Natural killer cell treated with Interleukin-12 subunit alpha and Interleukin-12 subunit beta and Interleukin-15 and Interleukin-18, amount 100 ng/mL, for 72 hours (primary cell): ENCODE data around the gene NXF1. TPM values are rescaled to one million over a fixed set of nuclear protein-coding genes. Genes with fewer than 3 reads are reported as not detected.
"Not testable (repeated sequence)": the region's sequence is repeated elsewhere in the genome, so short reads cannot be mapped to it uniquely, and the experiment has no call there.

Experiments used
- ATAC-seq, 2 donors: fragments of 150-1000 bp; cut with Tn5 transposase in 1 of 2; sonication (Bioruptor Pico), chemical (Tn5 transposase) in 1 of 2; 2 replicates each; pipeline ENCODE4 v1.10.0; 2021
- DNase-seq: peaks from one replicate; pipeline ENCODE4 v3.0.0; 2022; ENCODE audit warnings: low spot score
- H3K27ac Mint-ChIP-seq, 2 donors: 1 replicate in 1 of 2; 2 replicates in 1 of 2; pipeline ENCODE4 v1.8.0; 2022; ENCODE audit warnings: mixed read lengths in 2 of 2, mild to moderate bottlenecking in 1 of 2, moderate library complexity in 1 of 2
- H3K27me3 Mint-ChIP-seq, 2 donors: 1 replicate in 1 of 2; 2 replicates in 1 of 2; pipeline ENCODE4 v1.8.0; 2022; ENCODE audit warnings: mixed read lengths in 2 of 2
- H3K36me3 Mint-ChIP-seq: one replicate; pipeline ENCODE4 v1.8.0; 2022; ENCODE audit warnings: mixed read lengths
- H3K4me1 Mint-ChIP-seq, 2 donors: 1 replicate in 1 of 2; 2 replicates in 1 of 2; pipeline ENCODE4 v1.8.0; 2022; ENCODE audit warnings: low read depth in 2 of 2, mixed read lengths in 2 of 2, mild to moderate bottlenecking in 1 of 2
- H3K4me3 Mint-ChIP-seq: one replicate; pipeline ENCODE4 v1.8.0; 2022; ENCODE audit warnings: mixed read lengths
- H3K9me3 Mint-ChIP-seq: 2 replicates; pipeline ENCODE4 v1.8.0; 2022; ENCODE audit warnings: mixed read lengths
- total RNA-seq, 2 donors: library from RNA; stranded (reverse); gene quantifications; one replicate each; pipeline ENCODE4 v1.2.3, GENCODE V29; 2022

NXF1 gene
- total RNA-seq, 2 donors from 2014 or later = 108 to 145 TPM

DNA sequence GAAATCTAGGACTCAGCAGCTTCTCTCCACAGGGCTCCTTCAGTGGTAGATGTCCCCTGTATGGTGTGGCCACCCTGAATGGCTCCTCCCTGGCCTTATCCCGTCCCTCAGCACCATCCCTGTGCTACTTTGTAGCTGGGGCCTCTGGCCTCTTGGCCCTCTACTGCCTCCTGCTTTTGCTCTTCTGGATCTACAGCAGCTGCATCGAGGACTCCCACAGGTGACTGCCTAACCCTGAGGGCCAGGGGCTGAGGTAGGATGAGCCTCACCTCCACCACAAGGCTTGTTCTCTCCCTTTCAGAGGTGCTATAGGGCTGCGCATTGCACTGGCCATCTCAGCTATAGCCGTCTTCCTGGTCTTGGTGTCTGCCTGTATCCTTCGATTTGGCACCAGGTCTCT is 16.2 kb downstream of the NXF1 start:
- peak; percentile 31 for DNase-seq
- no peaks in the 10 kb centered on the region for H3K27me3 Mint-ChIP-seq
- H3K4me3 Mint-ChIP-seq = peak overlapping the region; percentile 90
- H3K9me3 Mint-ChIP-seq = no peaks in the 10 kb centered on the region
- peaks cover 12% of the 10 kb centered on the region for H3K36me3 Mint-ChIP-seq
- no peak for ATAC-seq
- H3K27ac Mint-ChIP-seq = peak overlapping the region; percentile 82 to 88
- peaks cover 31 to 41% of the 10 kb centered on the region in 2 donors for H3K4me1 Mint-ChIP-seq

- peak; percentile 90 to 92 for ATAC-seq
- Mint-ChIP-seq H3K36me3 (peaks cover 12% of the 10 kb centered on the region), H3K4me3 (peak within 1 kb of the TSS; percentile 90), H3K27ac (peak within 1 kb of the TSS; percentile 82 to 88), H3K9me3 (no peaks in the 10 kb centered on the region), H3K27me3 (no peaks in the 10 kb centered on the region), H3K4me1 (peaks cover 26 to 37% of the 10 kb centered on the region in 2 donors)
- peak; percentile 98 for DNase-seq
These were observed 18.1 kb downstream of the NXF1 start, which contains the start of gene TMEM179B for GRCh38 chr11:62787005-62787759. Gene TMEM179B, plus strand, starts transcription at chr11:62787402. Its CDS starts 30 bp downstream, at chr11:62787432.

GRCh38 chr11:62786318-62787004 is 18.8 kb downstream of the NXF1 start:
- no peaks in the 10 kb centered on the region for H3K27me3 Mint-ChIP-seq
- no peaks in the 10 kb centered on the region for H3K9me3 Mint-ChIP-seq
- peak overlapping the region; percentile 90 for H3K4me3 Mint-ChIP-seq
- H3K27ac Mint-ChIP-seq = peak overlapping the region; percentile 82 to 88
- peak; percentile 85 for ATAC-seq
- H3K4me1 Mint-ChIP-seq = peaks cover 24 to 34% of the 10 kb centered on the region in 2 donors
- DNase-seq = peak; percentile 92
- peaks cover 12% of the 10 kb centered on the region for H3K36me3 Mint-ChIP-seq

DNA sequence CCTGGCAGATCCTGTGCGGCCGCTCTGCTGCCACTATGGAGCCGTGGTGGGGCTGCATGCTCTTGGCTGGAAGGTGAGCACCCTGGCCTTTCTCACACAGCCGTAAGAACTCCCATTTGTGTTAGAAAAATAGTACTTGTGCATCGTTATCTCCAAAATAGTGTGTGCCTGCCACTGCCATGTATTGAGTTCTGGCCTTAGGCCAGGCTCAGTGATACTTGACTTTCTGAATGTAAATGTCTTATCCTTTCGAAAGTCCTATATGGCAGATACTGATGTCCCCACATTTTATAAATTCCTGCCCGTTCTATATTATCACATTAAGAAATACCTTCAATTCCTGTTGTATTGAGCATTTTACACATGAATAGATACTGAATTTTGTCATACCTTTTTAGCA is 22.5 kb downstream of the NXF1 start:
- Mint-ChIP-seq H3K4me3 (no peak overlapping the region), H3K27ac (no peak overlapping the region)
- no peak for ATAC-seq

DNA sequence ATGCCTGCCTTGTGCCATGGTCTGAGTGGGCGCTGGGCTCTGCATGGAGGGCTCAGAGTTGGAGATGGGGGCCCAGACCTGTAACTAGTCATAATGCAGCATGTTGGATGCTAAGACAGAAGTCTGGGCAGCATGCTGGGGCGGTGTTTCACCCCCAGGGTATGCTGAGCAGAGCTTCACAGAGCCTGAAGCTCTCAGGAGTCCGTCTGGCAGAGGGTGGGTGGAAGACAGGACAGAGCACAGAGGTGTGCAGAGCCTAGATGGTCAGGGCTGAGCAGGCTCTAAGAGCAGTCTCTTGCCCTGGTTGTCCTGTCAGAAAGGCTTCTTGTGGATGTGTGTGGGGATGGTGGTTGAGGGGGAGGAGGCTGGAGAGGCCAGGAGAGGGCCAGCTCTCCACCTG is 26.8 kb downstream of the NXF1 start:
- no peaks in the 10 kb centered on the region for H3K36me3 Mint-ChIP-seq
- no peak overlapping the region for H3K4me3 Mint-ChIP-seq
- H3K9me3 Mint-ChIP-seq = no peaks in the 10 kb centered on the region
- peak overlapping the region in 1 of 2 donors; percentile 74 for H3K27ac Mint-ChIP-seq
- DNase-seq = peak; percentile 55
- peaks cover 6 to 7% of the 10 kb centered on the region in 2 donors for H3K4me1 Mint-ChIP-seq
- ATAC-seq = peak; percentile 4 to 60
- H3K27me3 Mint-ChIP-seq = no peaks in the 10 kb centered on the region

More for the DNA sequence above, 22.5 kb downstream of the NXF1 start:
- DNase-seq = peak; percentile 39
- Mint-ChIP-seq H3K36me3 (no peaks in the 10 kb centered on the region), H3K9me3 (no peaks in the 10 kb centered on the region), H3K27me3 (no peaks in the 10 kb centered on the region), H3K4me1 (peaks cover 2 to 11% of the 10 kb centered on the region in 2 donors)

GRCh38 chr11:62777389-62777788 is 27.9 kb downstream of the NXF1 start:
- no peaks in the 10 kb centered on the region for H3K36me3 Mint-ChIP-seq
- DNase-seq = peak; percentile 20
- no peaks in the 10 kb centered on the region for H3K27me3 Mint-ChIP-seq
- H3K4me3 Mint-ChIP-seq = no peak overlapping the region
- peaks cover 6 to 7% of the 10 kb centered on the region in 2 donors for H3K4me1 Mint-ChIP-seq
- ATAC-seq = no peak
- H3K27ac Mint-ChIP-seq = peak overlapping the region in 1 of 2 donors; percentile 74
- H3K9me3 Mint-ChIP-seq = no peaks in the 10 kb centered on the region

- peak overlapping the region in 1 of 2 donors; percentile 39 for H3K27ac Mint-ChIP-seq
- no peak overlapping the region for H3K4me3 Mint-ChIP-seq
- H3K4me1 Mint-ChIP-seq = peaks cover 13 to 14% of the 10 kb centered on the region in 2 donors
- H3K27me3 Mint-ChIP-seq = no peaks in the 10 kb centered on the region
- no peaks in the 10 kb centered on the region for H3K36me3 Mint-ChIP-seq
- no peak for ATAC-seq
- DNase-seq = peak; percentile 56
- no peaks in the 10 kb centered on the region for H3K9me3 Mint-ChIP-seq
These were observed 29.6 kb downstream of the NXF1 start for GRCh38 chr11:62775646-62776045.

GRCh38 chr11:62774407-62774806 is 30.8 kb downstream of the NXF1 start:
- peaks cover 20 to 21% of the 10 kb centered on the region in 2 donors for H3K4me1 Mint-ChIP-seq
- ATAC-seq (no peak), DNase-seq (peak; percentile 34)
- H3K36me3 Mint-ChIP-seq = no peaks in the 10 kb centered on the region
- H3K27ac Mint-ChIP-seq = no peak overlapping the region
- H3K9me3 Mint-ChIP-seq = no peaks in the 10 kb centered on the region
- H3K4me3 Mint-ChIP-seq = no peak overlapping the region
- H3K27me3 Mint-ChIP-seq = no peaks in the 10 kb centered on the region

DNA sequence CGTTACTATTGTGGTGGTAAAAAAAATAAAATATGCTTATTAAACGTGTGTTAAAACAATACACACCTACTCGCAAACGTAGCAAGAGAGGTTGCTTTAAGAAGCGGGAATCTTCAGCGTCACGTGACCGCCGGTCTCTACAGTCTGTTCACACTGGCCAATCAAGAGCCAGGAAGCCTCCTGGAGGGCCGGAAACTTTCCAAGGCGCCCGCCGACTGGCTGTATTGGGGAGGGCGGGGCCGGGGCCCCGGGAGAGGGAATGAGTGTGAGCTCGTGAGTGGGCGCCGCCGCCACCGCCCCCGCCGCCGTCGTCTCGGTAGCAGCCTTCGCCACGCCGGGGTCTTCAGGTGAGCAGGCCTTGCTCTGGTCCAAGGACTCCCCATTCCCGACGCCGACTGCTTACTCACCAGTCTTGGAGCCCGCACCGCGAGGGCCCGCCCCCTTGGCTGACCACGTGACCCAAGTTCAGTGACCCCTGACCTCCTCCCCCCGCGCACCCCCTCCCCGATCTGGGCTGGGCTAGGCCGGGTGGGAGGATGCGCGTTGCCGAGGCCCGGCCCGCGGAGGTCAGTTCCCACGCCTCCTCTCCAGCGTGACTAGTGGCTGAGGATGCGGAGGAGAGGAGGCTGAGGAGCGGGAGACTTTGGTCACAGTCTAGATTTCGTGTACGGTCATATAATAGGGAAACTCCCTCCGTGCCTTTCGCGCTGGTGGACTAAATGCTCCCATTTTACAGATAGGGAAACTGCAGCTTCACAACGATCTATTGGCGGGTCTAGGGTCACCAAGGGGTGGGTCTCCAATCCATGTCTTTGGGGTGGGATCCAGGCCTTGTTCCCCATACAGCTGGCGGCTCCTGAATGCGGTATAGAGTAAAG is 33.9 kb downstream of the NXF1 start, which contains the start of gene TAF6L:
TAF6L (plus strand) TSS at position 253 of the 878 bp plus-strand sequence. CDS start 4,388 bp downstream, outside the sequence.
- Mint-ChIP-seq H3K27ac (peak within 1 kb of the TSS; percentile 82 to 87), H3K4me1 (peaks cover 14 to 15% of the 10 kb centered on the region in 2 donors), H3K36me3 (no peaks in the 10 kb centered on the region), H3K27me3 (no peaks in the 10 kb centered on the region), H3K9me3 (no peaks in the 10 kb centered on the region), H3K4me3 (peak within 1 kb of the TSS; percentile 86)
- DNase-seq (peak; percentile 96), ATAC-seq (peak; percentile 94 to 96)

GRCh38 chr11:62770778-62771143 is 34.5 kb downstream of the NXF1 start:
- H3K36me3 Mint-ChIP-seq = no peaks in the 10 kb centered on the region
- peak overlapping the region; percentile 82 to 87 for H3K27ac Mint-ChIP-seq
- DNase-seq = peak; percentile 61
- H3K4me1 Mint-ChIP-seq = peaks cover 14 to 15% of the 10 kb centered on the region in 2 donors
- ATAC-seq = no peak
- H3K9me3 Mint-ChIP-seq = no peaks in the 10 kb centered on the region
- no peaks in the 10 kb centered on the region for H3K27me3 Mint-ChIP-seq
- peak overlapping the region; percentile 86 for H3K4me3 Mint-ChIP-seq

DNA sequence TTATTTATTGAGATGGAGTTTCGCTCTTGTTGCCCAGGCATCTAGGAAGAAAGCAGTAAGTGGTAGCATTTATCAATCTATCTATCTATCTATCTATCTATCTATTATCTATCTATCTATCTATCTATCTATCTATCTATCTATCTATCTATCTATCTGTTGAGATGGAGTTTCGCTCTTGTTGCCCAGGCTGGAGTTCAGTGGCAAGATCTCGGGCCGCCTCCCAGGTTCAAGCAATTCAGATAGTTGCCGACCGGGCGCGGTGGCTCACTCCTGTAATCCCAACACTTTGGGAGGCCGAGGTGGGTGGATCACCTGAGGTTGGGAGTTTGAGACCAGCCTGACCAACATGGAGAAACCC is 44.4 kb downstream of the NXF1 start:
- not testable (repeated sequence) for H3K9me3 Mint-ChIP-seq, ATAC-seq
- peaks cover 11 to 14% of the 10 kb centered on the region in 2 donors for H3K4me1 Mint-ChIP-seq

GRCh38 chr11:62757846-62758788 is 47.1 kb downstream of the NXF1 start:
- DNase-seq (no peak), ATAC-seq (no peak)
- no peaks in the 10 kb centered on the region for H3K9me3 Mint-ChIP-seq
- H3K36me3 Mint-ChIP-seq = no peaks in the 10 kb centered on the region
- peaks cover 14% of the 10 kb centered on the region in 2 donors for H3K4me1 Mint-ChIP-seq
- H3K4me3 Mint-ChIP-seq = no peak overlapping the region
- H3K27me3 Mint-ChIP-seq = no peaks in the 10 kb centered on the region
- no peak overlapping the region for H3K27ac Mint-ChIP-seq

More for the DNA sequence above, 44.4 kb downstream of the NXF1 start:
- Mint-ChIP-seq H3K4me3 (peak overlapping the region; percentile 93), H3K27ac (peak overlapping the region; percentile 80 to 95)
- DNase-seq, H3K27me3 Mint-ChIP-seq, H3K36me3 Mint-ChIP-seq: not testable (repeated sequence)
